ENCODE measurements around the gene GATB.

GRCh38 chr4:151772274-151772673 is 11.5 kb upstream of the GATB start:
- TF ChIP-seq CTCF (IDR thresholded peaks at IDR 0.05; ENCODE audit: low read length) (no peak), EZH2 (IDR thresholded peaks at IDR 0.05; ENCODE audit: borderline replicate concordance, low read length) (no peak)
